DMS79 (cell line): ENCODE data around the gene FGD5.

ENCODE experiments used
- DNase-seq: peaks from one replicate; lab custom pipeline; 2025; lab: John Stamatoyannopoulos, UW

Gene FGD5

GRCh38 chr3:14831916-14832450, 13.2 kb downstream of the FGD5 start:
- no peak for DNase-seq

GRCh38 chr3:14832975-14833722, 14.4 kb downstream of the FGD5 start:
- no peak for DNase-seq

GRCh38 chr3:14834121-14834520, 15.4 kb downstream of the FGD5 start:
- no peak for DNase-seq

- DNase-seq, result no peak
Observed at GRCh38 chr3:14834807-14835466, 16.2 kb downstream of the FGD5 start.

GRCh38 chr3:14836049-14836468, 17.3 kb downstream of the FGD5 start:
- DNase-seq, result no peak

GRCh38 chr3:14837186-14837877, 18.6 kb downstream of the FGD5 start:
- DNase-seq, result no peak

GRCh38 chr3:14837878-14838258, 19.1 kb downstream of the FGD5 start:
- DNase-seq, result no peak

GRCh38 chr3:14839236-14839635, 20.5 kb downstream of the FGD5 start:
- no peak for DNase-seq

- no peak for DNase-seq
Observed at GRCh38 chr3:14841836-14842235, 23.1 kb downstream of the FGD5 start.

GRCh38 chr3:14842277-14842676, 23.5 kb downstream of the FGD5 start:
- DNase-seq, result no peak

GRCh38 chr3:14843321-14843720, 24.6 kb downstream of the FGD5 start:
- DNase-seq, result no peak

- no peak for DNase-seq
Observed at GRCh38 chr3:14844386-14845170, 25.8 kb downstream of the FGD5 start.

- no peak for DNase-seq
Observed at GRCh38 chr3:14845180-14845579, 26.4 kb downstream of the FGD5 start.

- no peak for DNase-seq
Observed at GRCh38 chr3:14845826-14846225, 27.1 kb downstream of the FGD5 start.

GRCh38 chr3:14846226-14846880, 27.6 kb downstream of the FGD5 start:
- no peak for DNase-seq

- DNase-seq, result no peak
Observed at GRCh38 chr3:14847613-14848541, 29.1 kb downstream of the FGD5 start.

- no peak for DNase-seq
Observed at GRCh38 chr3:14848906-14849305, 30.1 kb downstream of the FGD5 start.

- no peak for DNase-seq
Observed at GRCh38 chr3:14849638-14850230, 31.0 kb downstream of the FGD5 start.

GRCh38 chr3:14852058-14852594, 33.4 kb downstream of the FGD5 start:
- DNase-seq, result no peak

GRCh38 chr3:14852717-14853116, 34.0 kb downstream of the FGD5 start:
- no peak for DNase-seq
